Measurements from ENCODE around the gene TRAF3. TPM values are rescaled to one million over a fixed set of nuclear protein-coding genes. Genes with fewer than 3 reads are reported as not detected.

The TRAF3 gene
- total and polyA plus RNA-seq, 2 donors = 8.8 to 12.4 TPM

DNA sequence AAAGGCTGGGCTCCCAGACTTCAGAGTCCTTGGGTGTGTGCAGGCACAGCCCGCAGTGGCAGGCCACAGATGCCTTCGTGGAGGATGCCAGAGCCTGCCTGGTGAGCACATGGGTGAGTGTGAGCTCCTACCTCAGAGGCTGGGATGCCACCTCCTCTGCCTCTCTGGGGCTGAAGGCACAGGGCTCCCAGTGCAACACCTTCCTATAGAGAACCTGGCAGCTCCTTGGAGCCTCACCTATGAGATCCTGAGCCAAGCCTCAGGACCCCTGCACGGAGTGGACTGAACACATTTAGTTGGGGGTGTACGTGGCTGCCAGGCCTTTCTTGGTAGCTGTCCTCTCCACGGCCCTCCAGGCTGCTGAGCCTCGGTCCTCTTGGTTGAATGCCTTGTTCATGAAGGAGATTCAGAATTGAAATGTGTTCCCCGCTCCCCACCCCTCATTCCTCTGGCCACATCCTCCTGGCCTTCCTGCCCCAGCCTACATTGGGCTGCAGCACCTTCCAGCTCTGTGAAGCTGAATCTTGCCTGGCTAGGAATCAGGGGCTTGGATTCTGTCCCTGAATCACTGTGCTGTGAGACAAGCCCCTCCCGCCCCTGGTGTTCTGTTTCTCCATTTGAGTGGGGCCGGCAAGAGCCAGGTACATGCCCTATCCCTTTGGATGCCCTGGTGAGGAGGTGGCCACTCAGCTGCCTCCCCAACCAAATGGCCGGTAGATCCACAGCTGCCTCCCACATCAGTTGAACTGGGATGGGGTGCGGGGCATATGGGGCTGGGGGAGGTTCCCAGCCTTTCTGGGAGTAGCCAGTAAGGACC, 38.7 kb upstream of the TRAF3 start:
- DNase-seq (ENCODE audit: extremely low spot score) = no peak
- no peaks in the 10 kb centered on the region for H3K36me3 ChIP-seq (ENCODE audit: insufficient read depth)
- 84% methylated on average over 11 of the region's 11 CpGs for WGBS
- H3K4me1 ChIP-seq (ENCODE audit: insufficient read depth) = no peaks in the 10 kb centered on the region
- no peak overlapping the region for H3K4me3 ChIP-seq (ENCODE audit: low read depth, low read length)
- no peak overlapping the region for H3K27ac ChIP-seq (ENCODE audit: low read depth)

DNA sequence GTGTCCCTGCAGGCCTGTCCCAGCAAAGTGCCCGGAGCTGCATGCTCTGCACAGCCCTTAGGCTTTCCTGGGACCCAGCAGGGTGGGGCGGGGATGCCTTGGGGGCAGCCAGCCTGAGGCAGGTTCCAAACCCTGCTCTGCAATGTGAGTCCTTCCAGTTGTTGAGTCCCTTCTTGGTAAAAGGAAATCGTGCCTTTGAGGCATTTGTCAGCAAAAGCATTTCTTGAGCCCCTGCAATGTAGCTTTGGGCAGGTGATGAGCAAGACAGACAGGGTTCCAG, 38.1 kb upstream of the TRAF3 start:
- no peaks in the 10 kb centered on the region for H3K4me1 ChIP-seq (ENCODE audit: insufficient read depth)
- WGBS = 85% methylated on average over 3 of the region's 3 CpGs
- H3K36me3 ChIP-seq (ENCODE audit: insufficient read depth) = no peaks in the 10 kb centered on the region
- H3K27ac ChIP-seq (ENCODE audit: low read depth) = no peak overlapping the region
- H3K4me3 ChIP-seq (ENCODE audit: low read depth, low read length) = no peak overlapping the region
- DNase-seq (ENCODE audit: extremely low spot score) = no peak

DNA sequence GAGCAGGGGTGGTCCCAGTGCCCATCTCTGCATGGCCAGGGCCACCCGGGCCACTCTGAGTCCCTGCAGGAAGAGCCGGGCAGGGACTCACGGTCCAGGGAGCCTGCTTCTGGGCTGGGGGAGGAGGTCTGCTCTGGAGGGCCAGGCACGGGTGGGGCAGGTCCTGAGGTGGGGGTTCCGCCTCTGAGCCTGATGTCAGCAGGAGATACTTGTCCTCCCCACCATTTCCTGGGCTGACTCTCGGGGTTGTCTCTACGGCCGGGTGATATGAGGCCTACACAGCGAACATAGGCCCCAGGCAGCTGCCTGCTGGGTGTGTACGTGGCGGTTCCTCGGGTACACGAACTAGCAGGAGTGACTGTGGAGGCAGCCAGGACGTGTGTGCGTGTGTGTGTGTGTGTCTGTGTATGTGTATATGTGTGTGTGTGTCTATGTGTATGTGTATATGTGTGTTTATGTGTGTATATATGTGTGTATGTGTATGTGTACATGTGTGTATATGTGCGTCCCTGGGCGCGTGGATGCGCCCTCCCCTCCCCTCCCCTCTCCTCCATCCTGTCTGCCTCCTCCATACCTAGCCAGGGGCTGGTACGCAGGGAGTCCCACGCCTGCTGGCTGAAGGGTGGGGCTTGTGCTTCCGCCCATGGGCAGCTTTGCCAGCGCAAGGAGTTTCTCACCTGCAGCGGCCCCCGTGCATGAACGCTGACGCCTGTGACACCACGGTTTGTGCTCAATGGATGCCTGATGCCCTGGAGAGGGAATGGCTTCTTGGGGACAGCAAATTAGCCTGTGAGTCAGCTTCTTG, 30.4 kb upstream of the TRAF3 start:
- Histone ChIP-seq H3K27ac (ENCODE audit: low read depth) (no peak overlapping the region), H3K36me3 (ENCODE audit: insufficient read depth) (no peaks in the 10 kb centered on the region), H3K4me1 (ENCODE audit: insufficient read depth) (no peaks in the 10 kb centered on the region), H3K4me3 (ENCODE audit: low read depth, low read length) (no peak overlapping the region)
- DNase-seq (ENCODE audit: extremely low spot score) = no peak
- 92% methylated on average over 28 of the region's 28 CpGs for WGBS

DNA sequence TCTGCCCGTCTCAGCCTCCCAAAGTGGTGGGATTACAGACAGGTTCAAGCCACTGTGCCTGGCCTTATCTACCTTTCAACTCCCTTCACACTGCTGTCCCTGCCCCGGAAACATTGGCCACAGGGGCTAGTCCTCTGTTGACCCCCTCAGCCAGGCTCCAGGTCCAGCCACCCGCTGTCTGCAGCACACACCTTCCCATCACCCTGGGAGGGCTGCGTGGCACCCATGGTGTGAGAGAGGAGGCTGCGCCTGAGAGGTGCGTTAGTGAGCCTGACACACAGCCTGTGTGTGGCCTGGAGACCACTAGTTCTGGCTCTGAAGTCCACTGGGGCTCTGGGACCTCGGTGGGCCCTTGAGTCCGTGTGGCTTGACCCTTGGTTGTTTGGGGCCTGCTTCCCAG, 28.4 kb upstream of the TRAF3 start:
- DNase-seq (ENCODE audit: extremely low spot score) = no peak
- WGBS = 96% methylated on average over 8 of the region's 8 CpGs
- H3K27ac ChIP-seq (ENCODE audit: low read depth) = no peak overlapping the region

DNA sequence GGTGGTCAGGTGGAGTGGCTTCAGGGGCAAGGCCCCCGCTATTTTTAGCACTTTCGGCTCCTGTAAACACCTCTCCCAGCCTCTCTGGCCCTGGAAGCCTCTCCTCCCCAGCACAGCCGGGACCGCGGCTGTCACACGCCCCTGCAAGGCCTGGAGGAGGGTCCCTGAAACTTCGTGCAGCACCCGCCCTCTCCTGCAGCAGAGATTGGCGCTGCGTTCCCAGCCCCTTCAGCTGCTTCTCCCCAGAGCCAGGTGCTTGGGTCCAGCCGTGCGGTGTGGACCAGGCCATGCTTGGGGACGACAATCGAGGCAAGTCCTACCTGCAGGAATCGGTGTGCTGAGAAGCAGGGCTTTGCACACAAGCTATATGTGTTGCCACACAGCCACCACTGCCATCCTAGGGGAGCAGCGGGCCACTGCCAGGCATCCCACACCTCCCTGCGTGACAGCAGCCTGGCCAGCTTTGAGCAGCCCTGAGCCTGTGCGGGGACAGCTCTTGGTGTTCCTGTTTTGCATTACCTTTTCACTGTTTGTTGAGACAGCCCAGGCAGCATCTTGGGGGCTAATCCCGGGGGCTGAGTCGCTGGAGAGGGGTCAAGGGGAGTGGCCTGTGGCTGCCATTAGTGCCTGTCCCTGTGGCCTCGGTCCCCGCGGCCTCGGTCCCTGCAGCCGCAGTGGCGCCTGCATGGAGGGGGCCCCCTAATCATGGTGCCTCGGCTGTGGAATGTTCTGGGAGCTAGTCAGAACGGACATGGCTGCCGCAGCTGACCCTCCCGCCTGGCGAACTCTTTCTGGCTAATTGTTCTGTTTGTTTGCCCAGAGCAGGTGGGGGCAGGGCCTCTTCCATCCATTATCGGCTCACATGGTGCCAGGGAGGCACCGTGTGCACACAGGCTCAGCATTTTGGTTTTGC, 27.6 kb upstream of the TRAF3 start:
- WGBS = 80% methylated on average over 33 of the region's 33 CpGs
- DNase-seq (ENCODE audit: extremely low spot score) = no peak
- Histone ChIP-seq H3K4me1 (ENCODE audit: insufficient read depth) (no peaks in the 10 kb centered on the region), H3K4me3 (ENCODE audit: low read depth, low read length) (no peak overlapping the region), H3K36me3 (ENCODE audit: insufficient read depth) (no peaks in the 10 kb centered on the region), H3K27ac (ENCODE audit: low read depth) (no peak overlapping the region)

More for the DNA sequence above, 28.4 kb upstream of the TRAF3 start:
- H3K4me1 ChIP-seq (ENCODE audit: insufficient read depth) = no peaks in the 10 kb centered on the region
- no peaks in the 10 kb centered on the region for H3K36me3 ChIP-seq (ENCODE audit: insufficient read depth)
- H3K4me3 ChIP-seq (ENCODE audit: low read depth, low read length) = no peak overlapping the region

DNA sequence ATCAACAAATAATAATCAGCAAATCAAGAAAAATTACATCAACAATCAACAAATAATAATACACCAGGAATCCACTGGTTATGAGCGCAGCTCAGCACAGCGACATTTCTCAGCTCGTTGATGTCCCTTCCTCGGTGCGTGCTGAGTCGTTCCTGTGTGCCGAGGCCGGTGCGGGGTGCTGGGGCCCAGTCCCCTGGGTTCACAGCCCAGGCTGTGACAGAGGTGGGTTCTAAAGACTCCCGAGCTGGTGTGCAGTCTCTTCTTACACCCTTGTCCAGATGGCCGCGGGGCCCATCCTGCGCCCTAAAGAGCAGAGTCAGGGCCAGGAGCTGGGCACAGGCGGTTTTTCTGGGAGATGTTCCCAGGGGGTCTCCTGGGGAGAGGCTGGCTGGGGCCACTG, 26.9 kb upstream of the TRAF3 start:
- Histone ChIP-seq H3K4me3 (ENCODE audit: low read depth, low read length) (no peak overlapping the region), H3K36me3 (ENCODE audit: insufficient read depth) (no peaks in the 10 kb centered on the region), H3K4me1 (ENCODE audit: insufficient read depth) (no peaks in the 10 kb centered on the region), H3K27ac (ENCODE audit: low read depth) (no peak overlapping the region)
- DNase-seq (ENCODE audit: extremely low spot score) = no peak
- 96% methylated on average over 14 of the region's 14 CpGs for WGBS

DNA sequence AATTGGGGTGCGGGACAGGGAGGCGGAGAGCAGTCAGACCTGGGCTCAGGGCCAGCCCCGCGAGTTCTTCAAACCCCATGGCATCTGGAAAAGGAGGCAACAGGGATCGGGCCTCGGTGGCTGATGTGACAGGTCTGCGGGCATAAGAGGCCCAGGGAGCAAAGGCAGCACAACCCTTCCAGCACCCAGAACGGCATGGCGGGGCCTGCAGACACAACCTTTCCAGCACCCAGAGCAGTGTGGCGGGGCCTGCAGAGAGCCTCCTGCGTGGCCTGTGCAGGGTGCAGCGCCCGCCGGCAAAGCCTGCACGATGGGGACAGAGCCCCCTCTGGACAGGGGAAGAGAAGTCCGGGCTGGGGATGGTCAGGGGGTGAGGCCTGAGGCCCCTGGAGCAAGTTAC, 26.2 kb upstream of the TRAF3 start:
- Histone ChIP-seq H3K4me1 (ENCODE audit: insufficient read depth) (no peaks in the 10 kb centered on the region), H3K4me3 (ENCODE audit: low read depth, low read length) (no peak overlapping the region), H3K27ac (ENCODE audit: low read depth) (no peak overlapping the region), H3K36me3 (ENCODE audit: insufficient read depth) (no peaks in the 10 kb centered on the region)
- 91% methylated on average over 16 of the region's 16 CpGs for WGBS
- DNase-seq (ENCODE audit: extremely low spot score) = no peak

DNA sequence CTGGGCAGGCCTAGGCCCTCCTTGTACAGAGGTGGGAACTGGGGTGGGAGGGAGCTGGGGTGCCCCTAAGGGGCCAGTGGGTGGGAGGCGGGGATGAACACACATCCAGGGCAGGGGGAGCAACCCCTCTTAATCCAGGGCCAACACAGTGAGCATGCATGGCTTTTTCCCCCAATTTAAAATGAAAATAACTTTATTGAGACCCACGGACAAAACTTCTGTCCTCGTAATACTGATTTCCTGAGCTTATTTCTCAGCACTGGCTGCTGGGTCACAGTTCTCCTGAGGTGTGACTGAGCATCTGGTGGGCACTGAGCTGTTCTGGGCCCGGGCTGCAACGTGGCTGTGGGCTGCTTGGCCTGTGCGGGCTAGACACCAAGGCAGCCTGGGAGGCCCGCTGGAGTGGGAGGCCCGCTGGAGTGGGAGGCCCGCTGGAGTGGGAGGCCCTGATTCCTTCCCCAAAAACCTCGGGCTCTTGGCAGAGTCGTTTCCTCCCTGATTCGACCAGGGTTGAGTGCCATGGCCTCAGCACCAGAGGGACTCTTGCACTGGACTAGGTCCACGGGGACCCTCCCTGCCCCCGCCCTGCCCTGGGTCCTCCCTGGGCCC, 24.9 kb upstream of the TRAF3 start:
- no peak for DNase-seq (ENCODE audit: extremely low spot score)
- Histone ChIP-seq H3K4me3 (ENCODE audit: low read depth, low read length) (no peak overlapping the region), H3K36me3 (ENCODE audit: insufficient read depth) (no peaks in the 10 kb centered on the region), H3K4me1 (ENCODE audit: insufficient read depth) (no peaks in the 10 kb centered on the region), H3K27ac (ENCODE audit: low read depth) (no peak overlapping the region)
- 85% methylated on average over 14 of the region's 14 CpGs for WGBS

DNA sequence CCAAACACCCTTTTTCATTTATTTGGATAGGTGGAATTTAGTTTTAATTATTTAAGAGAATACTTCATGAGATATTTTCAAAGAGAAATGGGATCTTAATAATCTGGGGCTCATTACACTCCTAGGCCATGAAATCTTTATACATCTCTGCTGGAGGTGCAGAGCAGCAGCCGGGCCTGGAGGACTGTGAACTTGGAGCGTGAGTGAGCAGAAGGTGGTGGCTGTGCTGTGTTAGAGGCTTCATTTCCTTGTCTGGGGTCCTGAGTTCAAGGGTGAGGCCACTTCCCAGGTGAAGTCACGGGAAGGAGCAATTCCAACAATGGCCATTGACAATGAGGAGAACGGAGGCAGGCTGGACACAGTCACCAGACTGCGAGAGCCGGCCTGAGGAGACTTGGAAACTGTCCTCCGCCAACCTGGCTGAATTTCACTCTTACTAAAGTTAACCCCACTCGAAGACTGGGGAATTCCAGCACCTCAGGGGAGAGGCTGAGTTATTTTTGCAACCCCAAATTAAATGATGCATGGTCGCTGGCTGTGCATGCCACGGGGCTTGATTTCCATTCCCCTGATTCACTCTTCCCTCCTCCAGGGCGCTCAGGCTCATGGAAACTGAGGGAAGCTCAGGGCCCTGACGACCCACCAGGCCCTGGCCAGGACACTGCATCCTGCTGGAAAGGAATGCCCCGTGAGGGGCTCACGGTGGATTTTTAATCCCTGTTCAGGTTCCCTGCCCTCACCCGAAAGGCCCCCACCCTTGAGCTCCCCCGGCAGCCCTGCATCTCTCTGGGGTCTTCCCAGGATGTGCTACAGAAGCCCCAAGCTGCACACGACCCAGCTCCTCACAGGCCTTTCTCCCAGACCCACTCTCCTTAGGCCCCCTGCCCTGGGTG, 22.6 kb upstream of the TRAF3 start:
- no peak overlapping the region for H3K4me3 ChIP-seq (ENCODE audit: low read depth, low read length)
- H3K36me3 ChIP-seq (ENCODE audit: insufficient read depth) = no peaks in the 10 kb centered on the region
- no peak overlapping the region for H3K27ac ChIP-seq (ENCODE audit: low read depth)
- 88% methylated on average over 17 of the region's 17 CpGs for WGBS
- DNase-seq (ENCODE audit: extremely low spot score) = no peak
- no peaks in the 10 kb centered on the region for H3K4me1 ChIP-seq (ENCODE audit: insufficient read depth)

DNA sequence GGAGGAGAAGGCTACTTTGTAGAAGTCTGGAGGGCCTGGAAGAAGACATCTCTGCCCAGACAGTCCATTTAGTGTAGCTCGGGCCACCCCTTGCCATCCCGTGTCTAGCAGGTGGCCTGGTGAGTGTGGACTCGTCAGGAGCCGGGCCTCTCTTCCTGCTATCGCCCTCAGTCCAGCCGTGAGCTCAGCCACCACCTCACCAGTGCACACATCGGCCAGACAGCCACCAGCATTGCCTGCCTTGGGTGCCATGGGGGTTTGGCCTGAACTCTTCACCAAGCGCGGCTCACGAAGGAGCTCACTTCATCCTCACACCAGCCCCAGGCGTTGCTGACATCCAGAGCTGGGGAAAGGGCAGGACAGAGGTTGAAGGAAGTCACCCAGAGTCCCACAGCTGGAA, 19.6 kb upstream of the TRAF3 start:
- Histone ChIP-seq H3K4me1 (ENCODE audit: insufficient read depth) (no peaks in the 10 kb centered on the region), H3K27ac (ENCODE audit: low read depth) (no peak overlapping the region), H3K36me3 (ENCODE audit: insufficient read depth) (no peaks in the 10 kb centered on the region), H3K4me3 (ENCODE audit: low read depth, low read length) (no peak overlapping the region)
- DNase-seq (ENCODE audit: extremely low spot score) = no peak
- 90% methylated on average over 11 of the region's 11 CpGs for WGBS

DNA sequence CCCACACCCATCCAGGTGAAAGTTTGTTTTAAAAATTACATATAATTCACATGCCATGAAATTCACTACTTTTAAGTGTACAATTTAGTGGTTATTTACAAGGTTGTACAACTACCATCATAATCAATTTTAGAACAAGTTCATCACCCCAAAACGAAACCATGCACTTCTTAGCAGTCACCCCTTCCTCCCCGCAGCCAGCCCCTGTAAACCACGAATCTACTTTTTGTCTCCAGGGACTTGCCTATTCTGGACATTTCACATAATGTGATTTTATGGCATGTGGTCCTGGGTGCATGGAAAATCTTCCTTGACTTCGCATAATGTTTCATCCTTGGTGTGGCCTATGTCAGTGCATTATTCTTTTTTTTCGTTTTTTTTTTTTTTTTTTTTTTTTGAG, 19.2 kb upstream of the TRAF3 start:
- 88% methylated on average over 5 of the region's 5 CpGs for WGBS
- Histone ChIP-seq H3K4me1 (ENCODE audit: insufficient read depth) (no peaks in the 10 kb centered on the region), H3K4me3 (ENCODE audit: low read depth, low read length) (no peak overlapping the region), H3K36me3 (ENCODE audit: insufficient read depth) (no peaks in the 10 kb centered on the region), H3K27ac (ENCODE audit: low read depth) (no peak overlapping the region)
- DNase-seq (ENCODE audit: extremely low spot score) = no peak

DNA sequence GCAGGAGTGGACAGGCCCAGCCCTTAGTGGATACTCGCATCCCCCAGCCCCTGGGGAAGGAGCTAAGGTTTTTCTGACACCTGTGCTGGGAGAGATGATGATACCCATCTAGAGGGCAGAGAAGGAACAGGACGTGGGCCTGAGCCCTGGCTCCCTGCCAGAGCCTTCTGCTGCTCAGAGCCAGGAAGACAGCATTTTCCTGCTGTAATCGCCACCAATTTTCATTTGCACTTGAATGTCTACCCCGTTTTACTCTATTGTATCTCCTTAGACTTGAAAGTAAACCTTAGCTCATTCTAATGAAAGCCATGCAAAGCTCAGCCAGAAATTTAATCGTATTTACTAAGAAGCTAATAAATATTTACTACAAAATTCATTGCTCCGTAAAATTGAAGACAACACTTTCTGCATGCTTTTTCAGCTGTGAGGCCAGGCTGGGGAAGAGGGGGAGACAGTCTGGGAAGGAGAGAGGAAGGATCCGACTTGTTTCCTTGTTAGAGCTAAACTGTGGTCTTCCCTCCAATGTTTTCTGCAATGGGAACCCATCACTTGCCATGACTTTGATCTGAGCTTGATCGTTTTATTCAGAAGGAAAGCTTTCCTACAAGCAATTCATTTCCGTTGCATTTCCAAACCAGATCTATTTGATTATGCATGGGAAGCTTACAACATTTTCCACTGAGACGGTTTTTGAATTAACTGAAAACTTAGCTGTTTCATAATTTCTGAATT, 17.6 kb upstream of the TRAF3 start:
- Histone ChIP-seq H3K4me3 (ENCODE audit: low read depth, low read length) (no peak overlapping the region), H3K4me1 (ENCODE audit: insufficient read depth) (no peaks in the 10 kb centered on the region), H3K36me3 (ENCODE audit: insufficient read depth) (no peaks in the 10 kb centered on the region), H3K27ac (ENCODE audit: low read depth) (no peak overlapping the region)
- DNase-seq (ENCODE audit: extremely low spot score) = no peak
- 46% methylated on average over 10 of the region's 10 CpGs for WGBS

All from urinary bladder (tissue), 4 donors.